ENCODE data around the gene ZBTB46.
A peak's percentile ranks its signal among the peaks of the same experiment; 100 is the strongest.

ZBTB46 gene

GRCh38 chr20:63863021-63863797 is 32.1 kb upstream of the ZBTB46 start:
- Histone ChIP-seq H3K9me3 (ENCODE audit: insufficient read depth, low read depth, low read length) (no peaks in the 10 kb centered on the region), H3K79me2 (ENCODE audit: insufficient read depth, low read length) (peaks cover 51% of the 10 kb centered on the region), H4K20me1 (ENCODE audit: insufficient read depth, low read length, poor library complexity, severe bottlenecking) (peaks cover 5% of the 10 kb centered on the region), H3K36me3 (ENCODE audit: insufficient read depth, low read length) (no peaks in the 10 kb centered on the region; the same call in 1 of the 2 replicates), H3K9ac (ENCODE audit: low read depth, low read length, poor library complexity, severe bottlenecking) (peak overlapping the region; percentile 94), H3F3A (ENCODE audit: low read depth) (no peaks in the 10 kb centered on the region), H3K4me3 (ENCODE audit: low read length, poor library complexity, severe bottlenecking) (peak overlapping the region; percentile 98), H3K4me1 (ENCODE audit: insufficient read depth, low read length, poor library complexity, severe bottlenecking) (peaks cover 35% of the 10 kb centered on the region), H3K27me3 (ENCODE audit: insufficient read depth, low read length, poor library complexity, severe bottlenecking) (no peaks in the 10 kb centered on the region), H3K9me2 (replicated peaks; ENCODE audit: low read depth, low read length) (no peaks in the 10 kb centered on the region), H2AFZ (ENCODE audit: low read length) (0 out of 2 replicates have a peak overlapping the region, but pooled peaks have one; percentile 77), H3K4me2 (ENCODE audit: low read depth, low read length, poor library complexity, severe bottlenecking) (peak overlapping the region; percentile 95)
- TF ChIP-seq, protein P1, sequence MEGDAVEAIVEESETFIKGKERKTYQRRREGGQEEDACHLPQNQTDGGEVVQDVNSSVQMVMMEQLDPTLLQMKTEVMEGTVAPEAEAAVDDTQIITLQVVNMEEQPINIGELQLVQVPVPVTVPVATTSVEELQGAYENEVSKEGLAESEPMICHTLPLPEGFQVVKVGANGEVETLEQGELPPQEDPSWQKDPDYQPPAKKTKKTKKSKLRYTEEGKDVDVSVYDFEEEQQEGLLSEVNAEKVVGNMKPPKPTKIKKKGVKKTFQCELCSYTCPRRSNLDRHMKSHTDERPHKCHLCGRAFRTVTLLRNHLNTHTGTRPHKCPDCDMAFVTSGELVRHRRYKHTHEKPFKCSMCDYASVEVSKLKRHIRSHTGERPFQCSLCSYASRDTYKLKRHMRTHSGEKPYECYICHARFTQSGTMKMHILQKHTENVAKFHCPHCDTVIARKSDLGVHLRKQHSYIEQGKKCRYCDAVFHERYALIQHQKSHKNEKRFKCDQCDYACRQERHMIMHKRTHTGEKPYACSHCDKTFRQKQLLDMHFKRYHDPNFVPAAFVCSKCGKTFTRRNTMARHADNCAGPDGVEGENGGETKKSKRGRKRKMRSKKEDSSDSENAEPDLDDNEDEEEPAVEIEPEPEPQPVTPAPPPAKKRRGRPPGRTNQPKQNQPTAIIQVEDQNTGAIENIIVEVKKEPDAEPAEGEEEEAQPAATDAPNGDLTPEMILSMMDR (conservative IDR thresholded peaks at IDR 0.05; ENCODE audit: low read length): no peak
- no peak for TF ChIP-seq EZH2phosphoT487 (IDR thresholded peaks at IDR 0.05; ENCODE audit: borderline replicate concordance)

DNA sequence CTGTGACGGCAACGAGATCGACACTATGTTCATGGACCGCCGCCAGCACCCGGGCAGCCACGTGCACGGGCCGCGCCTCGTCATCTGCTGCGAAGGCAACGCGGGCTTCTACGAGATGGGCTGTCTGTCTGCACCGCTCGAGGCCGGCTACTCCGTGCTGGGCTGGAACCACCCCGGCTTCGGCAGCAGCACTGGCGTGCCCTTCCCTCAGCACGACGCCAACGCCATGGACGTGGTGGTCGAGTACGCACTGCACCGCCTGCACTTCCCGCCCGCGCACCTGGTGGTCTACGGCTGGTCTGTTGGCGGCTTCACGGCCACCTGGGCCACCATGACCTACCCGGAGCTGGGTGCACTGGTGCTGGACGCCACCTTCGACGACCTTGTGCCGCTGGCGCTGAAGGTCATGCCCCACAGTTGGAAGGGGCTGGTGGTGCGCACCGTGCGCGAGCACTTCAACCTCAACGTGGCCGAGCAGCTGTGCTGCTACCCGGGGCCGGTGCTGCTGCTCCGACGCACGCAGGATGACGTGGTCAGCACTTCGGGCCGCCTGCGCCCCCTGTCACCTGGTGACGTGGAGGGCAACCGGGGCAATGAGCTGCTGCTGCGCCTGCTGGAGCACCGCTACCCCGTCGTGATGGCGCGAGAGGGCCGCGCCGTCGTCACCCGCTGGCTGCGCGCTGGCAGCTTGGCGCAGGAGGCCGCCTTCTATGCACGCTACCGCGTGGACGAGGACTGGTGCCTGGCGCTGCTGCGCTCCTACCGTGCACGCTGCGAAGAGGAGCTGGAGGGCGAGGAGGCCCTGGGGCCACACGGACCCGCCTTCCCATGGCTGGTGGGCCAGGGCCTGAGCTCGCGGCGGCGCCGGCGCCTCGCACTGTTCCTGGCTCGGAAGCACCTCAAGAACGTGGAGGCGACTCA is 31.2 kb upstream of the ZBTB46 start:
- Histone ChIP-seq H3K4me3 (ENCODE audit: low read length, poor library complexity, severe bottlenecking) (no peak overlapping the region), H3K4me1 (ENCODE audit: insufficient read depth, low read length, poor library complexity, severe bottlenecking) (peaks cover 43% of the 10 kb centered on the region), H3K9me3 (ENCODE audit: insufficient read depth, low read depth, low read length) (no peaks in the 10 kb centered on the region), H3K9ac (ENCODE audit: low read depth, low read length, poor library complexity, severe bottlenecking) (no peak overlapping the region), H3K9me2 (replicated peaks; ENCODE audit: low read depth, low read length) (no peaks in the 10 kb centered on the region), H4K20me1 (ENCODE audit: insufficient read depth, low read length, poor library complexity, severe bottlenecking) (peaks cover 5% of the 10 kb centered on the region), H3K4me2 (ENCODE audit: low read depth, low read length, poor library complexity, severe bottlenecking) (no peak overlapping the region), H3K27me3 (ENCODE audit: insufficient read depth, low read length, poor library complexity, severe bottlenecking) (no peaks in the 10 kb centered on the region), H3K36me3 (ENCODE audit: insufficient read depth, low read length) (no peaks in the 10 kb centered on the region; the same call in 1 of the 2 replicates), H3K79me2 (ENCODE audit: insufficient read depth, low read length) (peaks cover 42% of the 10 kb centered on the region), H3F3A (ENCODE audit: low read depth) (no peaks in the 10 kb centered on the region), H2AFZ (ENCODE audit: low read length) (no peak overlapping the region)
- no peak for TF ChIP-seq EZH2phosphoT487 (IDR thresholded peaks at IDR 0.05; ENCODE audit: borderline replicate concordance)
- TF ChIP-seq, protein P1 (conservative IDR thresholded peaks at IDR 0.05; ENCODE audit: low read length): no peak

GRCh38 chr20:63861365-63861934 is 30.4 kb upstream of the ZBTB46 start, which contains the start of gene ABHD16B:
ABHD16B (plus strand) TSS chr20:63861498; CDS start chr20:63861541, 43 bp downstream.
- TF ChIP-seq, protein P1 (conservative IDR thresholded peaks at IDR 0.05; ENCODE audit: low read length): no peak
- no peaks in the 10 kb centered on the region; the same call in 1 of the 2 replicates for H3K36me3 ChIP-seq (ENCODE audit: insufficient read depth, low read length)
- H3K9ac ChIP-seq (ENCODE audit: low read depth, low read length, poor library complexity, severe bottlenecking): no peak within 1 kb of the TSS
- no peak within 1 kb of the TSS for H3K4me3 ChIP-seq (ENCODE audit: low read length, poor library complexity, severe bottlenecking)
- H3K27me3 ChIP-seq (ENCODE audit: insufficient read depth, low read length, poor library complexity, severe bottlenecking): no peaks in the 10 kb centered on the region
- no peaks in the 10 kb centered on the region for H3F3A ChIP-seq (ENCODE audit: low read depth)
- peaks cover 5% of the 10 kb centered on the region for H4K20me1 ChIP-seq (ENCODE audit: insufficient read depth, low read length, poor library complexity, severe bottlenecking)
- H2AFZ ChIP-seq (ENCODE audit: low read length): no peak within 1 kb of the TSS
- no peaks in the 10 kb centered on the region for H3K9me2 ChIP-seq (replicated peaks; ENCODE audit: low read depth, low read length)
- H3K79me2 ChIP-seq (ENCODE audit: insufficient read depth, low read length): peaks cover 34% of the 10 kb centered on the region
- no peak within 1 kb of the TSS for H3K4me2 ChIP-seq (ENCODE audit: low read depth, low read length, poor library complexity, severe bottlenecking)
- H3K9me3 ChIP-seq (ENCODE audit: insufficient read depth, low read depth, low read length): no peaks in the 10 kb centered on the region
- H3K4me1 ChIP-seq (ENCODE audit: insufficient read depth, low read length, poor library complexity, severe bottlenecking): peaks cover 42% of the 10 kb centered on the region
